Karpas-422 (cell line): ENCODE measurements around the gene HSBP1L1. TPM values are rescaled to one million over a fixed set of nuclear protein-coding genes. Genes with fewer than 3 reads are reported as not detected.
"Not testable (repeated sequence)": the region's sequence is repeated elsewhere in the genome, so short reads cannot be mapped to it uniquely, and the experiment has no call there.

ENCODE experiments used
- DNase-seq: peaks from one replicate; pipeline ENCODE4 v3.0.0-alpha.2; 2015
- H2AFZ ChIP-seq: fragments of 200-600 bp; sonication (generic); 2 replicates; pipeline ENCODE4 v1.6.1; 2014; ENCODE audit warnings: antibody characterized with exemption, low read length, mixed read lengths
- H3K27ac ChIP-seq: fragments of 200-600 bp; sonication (generic); 2 replicates; pipeline ENCODE4 v1.5.1; 2014; ENCODE audit warnings: mild to moderate bottlenecking, low read length, moderate library complexity
- H3K27me3 ChIP-seq: fragments of 200-600 bp; sonication (generic); 2 replicates; pipeline ENCODE4 v1.6.1; 2014; ENCODE audit warnings: low read length, mixed read lengths
- H3K36me3 ChIP-seq: fragments of 200-600 bp; sonication (generic); 2 replicates; pipeline ENCODE4 v1.6.1; 2014; ENCODE audit warnings: low read length, mixed read lengths; ENCODE audit not compliant: insufficient read depth
- H3K4me1 ChIP-seq: fragments of 200-600 bp; sonication (generic); 2 replicates; pipeline ENCODE4 v1.6.1; 2014; ENCODE audit warnings: mild to moderate bottlenecking, low read length, mixed read lengths
- H3K4me2 ChIP-seq: fragments of 200-600 bp; sonication (generic); 2 replicates; pipeline ENCODE4 v1.6.1; 2014; ENCODE audit warnings: low read length, low read depth, mild to moderate bottlenecking; ENCODE audit not compliant: poor library complexity, severe bottlenecking
- H3K4me3 ChIP-seq: fragments of 200-600 bp; sonication (generic); 2 replicates; pipeline ENCODE4 v1.5.1; 2014; ENCODE audit warnings: mild to moderate bottlenecking, antibody characterized with exemption, low read length, mixed read lengths
- H3K79me2 ChIP-seq: fragments of 200-600 bp; sonication (generic); 2 replicates; pipeline ENCODE4 v1.6.1; 2014; ENCODE audit warnings: mild to moderate bottlenecking, low read length, mixed read lengths
- H3K9ac ChIP-seq: fragments of 200-600 bp; sonication (generic); 2 replicates; pipeline ENCODE4 v1.6.0; 2014; ENCODE audit warnings: low read length
- H3K9me2 ChIP-seq: fragments of 200-600 bp; sonication (generic), shearing (Covaris generic); replicated peaks from 2 replicates; pipeline ENCODE4 v1.6.0; 2014; ENCODE audit warnings: mild to moderate bottlenecking, low read length, moderate library complexity; ENCODE audit not compliant: insufficient read depth
- H3K9me3 ChIP-seq: fragments of 300-700, 200-600 bp; sonication (generic); 2 replicates; pipeline ENCODE4 v1.6.1; 2014; ENCODE audit warnings: low read length, mixed read lengths
- H4K20me1 ChIP-seq: fragments of 200-600 bp; sonication (generic); 2 replicates; pipeline ENCODE4 v1.6.1; 2014; ENCODE audit warnings: mild to moderate bottlenecking, antibody characterized with exemption, low read length, low read depth; ENCODE audit not compliant: insufficient read depth
- total RNA-seq: library from RNA; depleted of rRNA; stranded (reverse); fragments of >200 nt; shearing (Covaris generic); gene quantifications from 2 replicates; pipeline ENCODE4 v1.2.3, GENCODE V29; 2014; ENCODE audit warnings: low replicate concordance

Gene HSBP1L1
- total RNA-seq, 1 experiment from 2014 or later: 11.4 TPM

- peak overlapping the region; percentile 53 for H3K4me3 ChIP-seq
- H3K36me3 ChIP-seq, H3K9me3 ChIP-seq, H3K79me2 ChIP-seq, H3K9me2 ChIP-seq, H3K27me3 ChIP-seq: not testable (repeated sequence)
- peaks cover 44% of the 10 kb centered on the region for H3K4me1 ChIP-seq
- peak; percentile 72 for DNase-seq
- H4K20me1 ChIP-seq: peaks cover 27% of the 10 kb centered on the region
- H3K27ac ChIP-seq: 0 out of 2 replicates have a peak overlapping the region, but pooled peaks have one; percentile 14
- H3K4me2 ChIP-seq: peak overlapping the region; percentile 83
- H3K9ac ChIP-seq: peak overlapping the region; percentile 57
- H2AFZ ChIP-seq: peak overlapping the region; percentile 44; the same call in 1 of the 2 replicates
Observed at GRCh38 chr18:79960161-79960801, 4.2 kb upstream of the HSBP1L1 start.

- peaks cover 49% of the 10 kb centered on the region for H3K4me1 ChIP-seq
- H3K36me3 ChIP-seq: no peaks in the 10 kb centered on the region
- H3K27me3 ChIP-seq: no peaks in the 10 kb centered on the region
- peak overlapping the region; percentile 57 for H3K9ac ChIP-seq
- H4K20me1 ChIP-seq: peaks cover 26% of the 10 kb centered on the region
- 0 out of 2 replicates have a peak, but pooled peaks cover 3% of the 10 kb centered on the region for H3K79me2 ChIP-seq
- no peak for DNase-seq
- H3K9me3 ChIP-seq: no peaks in the 10 kb centered on the region
- peak overlapping the region; percentile 25; the same call in 1 of the 2 replicates for H2AFZ ChIP-seq
- H3K4me3 ChIP-seq: peak overlapping the region; percentile 53
- H3K4me2 ChIP-seq: peak overlapping the region; percentile 83
- H3K27ac ChIP-seq: no peak overlapping the region
- no peaks in the 10 kb centered on the region for H3K9me2 ChIP-seq
Observed at GRCh38 chr18:79960921-79961526, 3.4 kb upstream of the HSBP1L1 start.

GRCh38 chr18:79961527-79962291 lies 2.7 kb upstream of the HSBP1L1 start:
- Histone ChIP-seq H3K9ac (no peak overlapping the region), H4K20me1 (peaks cover 26% of the 10 kb centered on the region), H3K9me3 (no peaks in the 10 kb centered on the region), H3K36me3 (no peaks in the 10 kb centered on the region), H3K4me3 (no peak overlapping the region), H2AFZ (no peak overlapping the region), H3K9me2 (no peaks in the 10 kb centered on the region), H3K4me1 (peaks cover 49% of the 10 kb centered on the region), H3K27me3 (no peaks in the 10 kb centered on the region), H3K27ac (no peak overlapping the region), H3K4me2 (no peak overlapping the region), H3K79me2 (0 out of 2 replicates have a peak, but pooled peaks cover 3% of the 10 kb centered on the region)
- DNase-seq: no peak

GRCh38 chr18:79962311-79962710 lies 2.1 kb upstream of the HSBP1L1 start:
- DNase-seq: no peak
- Histone ChIP-seq H3K4me1 (peaks cover 49% of the 10 kb centered on the region), H3K4me2 (no peak overlapping the region), H3K9ac (no peak overlapping the region), H3K36me3 (no peaks in the 10 kb centered on the region), H3K9me3 (no peaks in the 10 kb centered on the region), H3K79me2 (0 out of 2 replicates have a peak, but pooled peaks cover 3% of the 10 kb centered on the region), H4K20me1 (peaks cover 29% of the 10 kb centered on the region), H3K4me3 (no peak overlapping the region), H3K27ac (no peak overlapping the region), H3K9me2 (no peaks in the 10 kb centered on the region), H2AFZ (no peak overlapping the region), H3K27me3 (no peaks in the 10 kb centered on the region)

- Histone ChIP-seq H3K4me3 (no peak overlapping the region), H3K4me2 (peak overlapping the region; percentile 21), H3K36me3 (no peaks in the 10 kb centered on the region), H4K20me1 (peaks cover 37% of the 10 kb centered on the region), H3K9me2 (no peaks in the 10 kb centered on the region), H3K27ac (no peak overlapping the region), H3K4me1 (peaks cover 49% of the 10 kb centered on the region), H3K9ac (peak overlapping the region; percentile 31; the same call in 1 of the 2 replicates), H3K27me3 (no peaks in the 10 kb centered on the region), H2AFZ (no peak overlapping the region), H3K79me2 (0 out of 2 replicates have a peak, but pooled peaks cover 3% of the 10 kb centered on the region), H3K9me3 (no peaks in the 10 kb centered on the region)
- peak; percentile 82 for DNase-seq
Observed at GRCh38 chr18:79962835-79963657, 1.4 kb upstream of the HSBP1L1 start.

GRCh38 chr18:79963658-79964329 lies 649 bp upstream of the HSBP1L1 start:
- Histone ChIP-seq H4K20me1 (peaks cover 42% of the 10 kb centered on the region), H3K9me2 (no peaks in the 10 kb centered on the region), H3K27me3 (no peaks in the 10 kb centered on the region), H3K4me2 (peak overlapping the region; percentile 79), H3K36me3 (no peaks in the 10 kb centered on the region), H3K9me3 (no peaks in the 10 kb centered on the region), H3K4me1 (peaks cover 49% of the 10 kb centered on the region), H3K79me2 (0 out of 2 replicates have a peak, but pooled peaks cover 3% of the 10 kb centered on the region), H3K4me3 (peak overlapping the region; percentile 70; the same call in 1 of the 2 replicates), H3K27ac (no peak overlapping the region), H3K9ac (peak overlapping the region; percentile 31; the same call in 1 of the 2 replicates), H2AFZ (no peak overlapping the region)
- DNase-seq: no peak

GRCh38 chr18:79965119-79965902 lies 868 bp downstream of the HSBP1L1 start:
- Histone ChIP-seq H3K27me3 (no peaks in the 10 kb centered on the region), H3K27ac (no peak overlapping the region), H2AFZ (no peak overlapping the region), H3K4me1 (peaks cover 39% of the 10 kb centered on the region), H4K20me1 (peaks cover 52% of the 10 kb centered on the region), H3K9ac (peak overlapping the region; percentile 75), H3K79me2 (peaks cover 9% of the 10 kb centered on the region; the same call in 1 of the 2 replicates), H3K4me2 (peak overlapping the region; percentile 79), H3K9me3 (no peaks in the 10 kb centered on the region), H3K4me3 (peak overlapping the region; percentile 70), H3K9me2 (no peaks in the 10 kb centered on the region), H3K36me3 (peaks cover 4% of the 10 kb centered on the region; the same call in 1 of the 2 replicates)
- DNase-seq: peak; percentile 72
